Peyer's patch (tissue), 4 donors: ENCODE data around the gene QPCTL.

Experiments used
- POLR2A ChIP-seq, 2 donors: fragments of 450-650 bp; IDR thresholded peaks; one replicate each; pipeline ENCODE4 v1.5.1; 2017; ENCODE audit warnings: antibody characterized with exemption in 2 of 2, mild to moderate bottlenecking in 2 of 2, moderate library complexity in 2 of 2
- TF ChIP-seq, protein P1 (sequence below), 6 experiments: fragments of 450-650 bp in 4 of 6; fragments of 200-600 bp in 2 of 6; sonication (generic) in 1 of 6; IDR thresholded peaks; one replicate each; pipeline ENCODE4 v1.5.1; 2017 to 2019; ENCODE audit warnings: antibody characterized with exemption in 6 of 6, mild to moderate bottlenecking in 3 of 6, moderate library complexity in 1 of 6

DNA sequence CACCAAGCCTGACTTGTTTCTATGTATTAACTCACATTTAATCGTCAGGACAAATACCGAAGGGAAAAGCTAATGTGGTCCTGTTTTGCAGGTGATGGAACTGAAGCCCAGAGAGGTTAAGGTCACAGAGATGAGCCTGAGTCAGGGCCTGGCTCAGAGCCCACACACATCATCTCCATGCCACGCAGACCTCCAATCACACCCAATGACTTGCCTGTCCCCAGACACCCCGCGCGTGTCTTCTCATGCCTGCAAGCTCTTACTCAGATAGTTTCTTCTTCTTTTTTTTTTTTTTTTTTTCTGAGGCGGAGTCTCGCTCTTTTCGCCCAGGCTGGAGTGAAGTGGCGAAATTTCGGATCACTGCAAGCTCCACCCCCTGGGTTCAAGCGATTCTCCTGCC lies 60.2 kb downstream of the QPCTL start:
- TF ChIP-seq, protein P1, sequence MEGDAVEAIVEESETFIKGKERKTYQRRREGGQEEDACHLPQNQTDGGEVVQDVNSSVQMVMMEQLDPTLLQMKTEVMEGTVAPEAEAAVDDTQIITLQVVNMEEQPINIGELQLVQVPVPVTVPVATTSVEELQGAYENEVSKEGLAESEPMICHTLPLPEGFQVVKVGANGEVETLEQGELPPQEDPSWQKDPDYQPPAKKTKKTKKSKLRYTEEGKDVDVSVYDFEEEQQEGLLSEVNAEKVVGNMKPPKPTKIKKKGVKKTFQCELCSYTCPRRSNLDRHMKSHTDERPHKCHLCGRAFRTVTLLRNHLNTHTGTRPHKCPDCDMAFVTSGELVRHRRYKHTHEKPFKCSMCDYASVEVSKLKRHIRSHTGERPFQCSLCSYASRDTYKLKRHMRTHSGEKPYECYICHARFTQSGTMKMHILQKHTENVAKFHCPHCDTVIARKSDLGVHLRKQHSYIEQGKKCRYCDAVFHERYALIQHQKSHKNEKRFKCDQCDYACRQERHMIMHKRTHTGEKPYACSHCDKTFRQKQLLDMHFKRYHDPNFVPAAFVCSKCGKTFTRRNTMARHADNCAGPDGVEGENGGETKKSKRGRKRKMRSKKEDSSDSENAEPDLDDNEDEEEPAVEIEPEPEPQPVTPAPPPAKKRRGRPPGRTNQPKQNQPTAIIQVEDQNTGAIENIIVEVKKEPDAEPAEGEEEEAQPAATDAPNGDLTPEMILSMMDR (IDR thresholded peaks at IDR 0.05), result no peak
- TF ChIP-seq POLR2A (IDR thresholded peaks at IDR 0.05), result no peak
